ENCODE data around the gene KRTAP5-5.

- TF ChIP-seq CTCF (IDR thresholded peaks at IDR 0.05; ENCODE audit: low read length) (no peak), EZH2 (IDR thresholded peaks at IDR 0.05; ENCODE audit: borderline replicate concordance, low read length) (no peak)
Observed at GRCh38 chr11:1631066-1631568, 1.5 kb downstream of the KRTAP5-5 start.

Measured in OCI-LY1 (cell line).